ENCODE results near the gene PSMD2. TPM values are rescaled to one million over a fixed set of nuclear protein-coding genes. Genes with fewer than 3 reads are reported as not detected.

PSMD2 gene
- total and polyA plus RNA-seq, 2 of the 8 experiments (the other 6 are each of a cell fraction or from before 2014, with no cell fraction given): 350 to 363 TPM

GRCh38 chr3:184321666-184322065, 22.6 kb downstream of the PSMD2 start:
- Histone ChIP-seq H3K27me3 (replicated peaks in 1 of 4; ENCODE audit: control insufficient read depth in 3 of 4, extremely low read depth in 1 of 4, insufficient read depth in 3 of 4, low read length in 3 of 4) (no peaks in the 10 kb centered on the region), H3K9me3 (ENCODE audit: insufficient read depth in 2 of 2, low read depth in 1 of 2, low read length in 1 of 2) (no peaks in the 10 kb centered on the region), H3K9ac (replicated peaks in 1 of 4; ENCODE audit: extremely low read depth in 1 of 4, low read depth in 3 of 4, low read length in 3 of 4) (no peak overlapping the region), H2BK5ac (ENCODE audit: low read depth, low read length) (no peak overlapping the region), H3K4me3 (ENCODE audit: extremely low read depth in 1 of 4, insufficient read depth in 2 of 4, low read depth in 3 of 4, low read length in 4 of 4) (no peak overlapping the region), H2BK20ac (ENCODE audit: low read length) (no peak overlapping the region), H2BK12ac (ENCODE audit: low read depth, low read length) (no peak overlapping the region), H4K5ac (ENCODE audit: insufficient read length, low read depth, low read length) (no peak overlapping the region), H3K18ac (ENCODE audit: extremely low read depth, low read length) (no peak overlapping the region), H3K14ac (ENCODE audit: insufficient read length) (no peak overlapping the region), H4K91ac (replicated peaks; ENCODE audit: insufficient read length, low read length) (no peak overlapping the region), H3K79me1 (ENCODE audit: low read depth, low read length) (peaks cover 11% of the 10 kb centered on the region), H4K20me1 (replicated peaks in 1 of 2; ENCODE audit: control insufficient read depth in 1 of 2, insufficient read depth in 2 of 2, low read length in 2 of 2) (peaks cover 29 to 40% of the 10 kb centered on the region in 2 experiments), H3K27ac (ENCODE audit: low read depth, low read length) (no peak overlapping the region), H3K23me2 (ENCODE audit: low read depth, low read length) (no peaks in the 10 kb centered on the region), H3K56ac (replicated peaks; ENCODE audit: insufficient read length, low read depth, low read length) (no peak overlapping the region), H2AK5ac (ENCODE audit: low read depth, low read length) (no peak overlapping the region), H2BK120ac (replicated peaks; ENCODE audit: low read depth, low read length) (no peak overlapping the region), H4K8ac (ENCODE audit: extremely low read depth, insufficient read depth, low read length) (no peak overlapping the region), H3K79me2 (ENCODE audit: control insufficient read depth in 1 of 2, insufficient read depth in 2 of 2, low read length in 2 of 2) (peaks cover 17 to 45% of the 10 kb centered on the region in 2 experiments), H3K4ac (replicated peaks; ENCODE audit: insufficient read length, low read depth, low read length) (no peak overlapping the region), H2AFZ (ENCODE audit: low read length) (no peak overlapping the region), H3K36me3 (ENCODE audit: control insufficient read depth in 2 of 4, insufficient read depth in 4 of 4, low read length in 3 of 4) (peaks cover 65 to 93% (median 83%) of the 10 kb centered on the region in 4 experiments), H3K4me1 (replicated peaks in 1 of 4; ENCODE audit: control insufficient read depth in 3 of 4, insufficient read depth in 4 of 4, low read length in 3 of 4) (peaks cover 0 to 2% (median under 1%) of the 10 kb centered on the region in 4 experiments; a peak in 6 of 7 replicates), H3K4me2 (ENCODE audit: insufficient read depth in 1 of 2, low read depth in 2 of 2, low read length in 2 of 2) (no peak overlapping the region), H3K23ac (ENCODE audit: insufficient read length) (no peak overlapping the region), H2BK15ac (ENCODE audit: low read length) (no peak overlapping the region)
- FAIRE-seq (no peak), DNase-seq (ENCODE audit: low read depth in 1 of 2, low spot score in 2 of 2) (no peak)
- 98% methylated on average over 5 of the region's 5 CpGs; no CpG with 5 or more reads in 1 of the 2 experiments for WGBS, 2 experiments (ENCODE audit: extremely low coverage in 1 of 2, insufficient coverage in 1 of 2, insufficient read length in 1 of 2, insufficient replicate concordance in 2 of 2, low coverage in 1 of 2, low lambda C conversion rate in 2 of 2, missing lambda C conversion rate in 1 of 2)
- CTCF ChIA-PET (ENCODE audit: partially characterized antibody): interaction anchor here (0.7 to 0.9 kb wide), 2 partner anchors 16 to 19 kb away, joined by 3 read pairs; no protein-coding TSS in a partner anchor
- POLR2A ChIA-PET (ENCODE audit: partially characterized antibody): interaction anchor here (1.4 to 2.8 kb wide), 8 partner anchors 9 to 26 kb away, joined by 3 to 13 read pairs (median 5); partner anchors contain the start of gene FAM131A
- TF ChIP-seq HDAC2 (IDR thresholded peaks at IDR 0.05; ENCODE audit: borderline replicate concordance in 1 of 2, low read depth in 2 of 2, low read length in 2 of 2) (no peak), CBX8 (IDR thresholded peaks at IDR 0.05; ENCODE audit: borderline replicate concordance, low read depth, low read length) (no peak), ZNF274 (IDR thresholded peaks at IDR 0.05; ENCODE audit: borderline replicate concordance, extremely low read depth, low read length) (no peak), KDM1A (IDR thresholded peaks at IDR 0.05; ENCODE audit: borderline replicate concordance, low read length) (no peak), SAP30 (IDR thresholded peaks at IDR 0.05; ENCODE audit: insufficient read depth, insufficient replicate concordance, low read length) (no peak), MAFK (IDR thresholded peaks at IDR 0.05; ENCODE audit: low read depth, low read length) (no peak), CHD1 (IDR thresholded peaks at IDR 0.05; ENCODE audit: low read depth, low read length) (no peak), KDM5A (IDR thresholded peaks at IDR 0.05; ENCODE audit: low read length) (no peak), KDM4A (IDR thresholded peaks at IDR 0.05; ENCODE audit: low read depth, low read length, severe bottlenecking) (no peak), RFX5 (IDR thresholded peaks at IDR 0.05; ENCODE audit: borderline replicate concordance, low read depth, low read length) (no peak), SP2 (IDR thresholded peaks at IDR 0.05; ENCODE audit: low read length) (no peak), SIX5 (IDR thresholded peaks at IDR 0.05; ENCODE audit: low read depth, low read length) (no peak), E2F6 (IDR thresholded peaks at IDR 0.05) (no peak)

All from H1 (cell line).